ENCODE data around the gene SLCO3A1.

The SLCO3A1 gene

DNA sequence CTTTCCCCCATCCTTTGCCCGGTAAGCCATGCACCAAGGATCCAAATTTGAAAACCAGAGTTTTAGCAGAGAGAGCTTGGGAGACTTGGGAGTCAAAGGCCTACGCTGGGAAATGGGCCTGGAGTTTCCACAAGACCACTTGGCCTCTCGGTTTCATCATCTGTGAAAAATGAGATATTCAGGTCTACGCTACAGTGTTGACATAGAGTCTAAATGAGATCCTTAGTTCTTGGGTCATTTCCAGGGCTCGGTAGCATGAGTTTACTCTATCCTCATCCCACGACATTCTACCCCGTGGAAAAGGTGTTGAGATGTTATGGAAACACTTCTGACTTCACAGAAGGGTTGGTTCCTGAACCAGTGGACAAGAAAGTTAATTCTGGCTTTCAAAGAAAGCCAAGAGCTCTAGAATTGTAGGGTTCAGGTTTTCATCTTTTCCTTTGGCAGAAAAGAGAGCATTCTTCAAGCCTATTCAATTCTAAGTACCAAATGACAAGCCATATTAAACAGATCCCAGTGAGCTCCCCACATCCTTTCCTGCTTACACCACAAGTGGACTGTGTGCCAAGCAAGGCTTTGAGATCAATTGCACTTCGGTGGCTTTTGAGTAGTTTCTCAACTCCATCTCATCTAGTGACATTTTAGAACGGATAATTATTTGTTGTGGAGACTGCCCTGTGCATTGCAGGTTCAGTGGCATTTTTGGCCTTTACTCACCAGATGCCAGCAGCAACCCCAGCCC, 219.7 kb downstream of the SLCO3A1 start:
- DNase-seq, result no peak

DNA sequence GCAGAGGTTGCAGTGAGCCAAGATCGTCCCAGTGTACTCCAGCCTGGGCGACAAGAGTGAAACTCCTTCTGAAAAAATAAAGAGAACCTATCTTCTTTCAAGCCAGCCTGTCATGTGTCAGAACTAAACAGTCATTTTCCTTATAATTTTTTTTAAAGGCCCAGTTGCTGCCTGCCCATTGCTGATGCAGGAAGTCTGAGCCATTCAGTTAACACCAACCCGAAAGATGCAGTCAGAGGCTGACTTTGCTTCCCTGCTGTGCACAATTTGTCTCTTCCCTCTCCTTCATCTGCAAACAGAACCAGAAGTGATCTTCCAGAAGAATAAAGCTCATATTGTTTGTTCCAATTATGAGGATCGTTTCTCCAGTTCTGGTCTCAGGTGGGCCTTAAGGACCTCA, 220.6 kb downstream of the SLCO3A1 start:
- peak; percentile 50 to 77 (median 68) for DNase-seq

DNA sequence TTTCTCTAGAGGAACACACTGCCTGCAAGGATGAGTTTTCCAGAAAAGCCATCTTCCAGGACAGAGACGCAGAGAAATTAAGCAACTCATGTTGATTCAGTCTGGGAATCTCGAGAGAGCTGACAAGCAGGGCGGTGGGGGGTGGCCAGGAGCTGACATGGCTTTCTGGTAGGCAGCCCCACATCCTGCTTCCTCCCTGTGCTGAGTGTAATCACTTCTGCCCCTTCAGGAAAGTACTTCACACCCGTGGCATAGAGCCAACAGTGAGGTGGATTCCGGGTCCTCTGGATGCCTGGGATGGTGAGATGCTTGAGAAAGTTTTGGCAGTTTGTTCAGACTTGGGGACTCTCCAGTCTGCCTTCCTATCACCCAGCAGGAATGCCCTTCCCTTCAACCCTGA, 221.1 kb downstream of the SLCO3A1 start:
- peak in 3 of 4 experiments; percentile 19 to 47 (median 21) for DNase-seq

DNA sequence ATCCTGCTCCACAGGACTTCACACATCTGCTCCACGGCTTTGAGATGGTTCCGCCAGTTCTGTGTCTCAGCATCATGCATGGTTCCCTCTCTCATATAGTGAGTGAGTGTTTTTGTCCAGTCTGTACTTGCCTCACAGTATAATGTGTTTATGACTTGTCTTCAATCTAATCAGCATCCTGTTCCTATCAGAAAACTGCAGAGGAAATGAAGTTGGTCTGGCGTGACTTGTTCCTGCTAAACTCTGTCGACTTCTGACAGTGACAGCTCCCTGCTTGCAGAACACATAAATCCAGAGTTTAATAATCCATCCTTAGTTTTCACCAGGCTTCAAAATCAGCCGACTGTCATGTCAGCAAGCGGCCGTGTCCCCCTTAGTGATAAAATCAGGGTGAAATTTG, 222.3 kb downstream of the SLCO3A1 start:
- no peak for DNase-seq

DNA sequence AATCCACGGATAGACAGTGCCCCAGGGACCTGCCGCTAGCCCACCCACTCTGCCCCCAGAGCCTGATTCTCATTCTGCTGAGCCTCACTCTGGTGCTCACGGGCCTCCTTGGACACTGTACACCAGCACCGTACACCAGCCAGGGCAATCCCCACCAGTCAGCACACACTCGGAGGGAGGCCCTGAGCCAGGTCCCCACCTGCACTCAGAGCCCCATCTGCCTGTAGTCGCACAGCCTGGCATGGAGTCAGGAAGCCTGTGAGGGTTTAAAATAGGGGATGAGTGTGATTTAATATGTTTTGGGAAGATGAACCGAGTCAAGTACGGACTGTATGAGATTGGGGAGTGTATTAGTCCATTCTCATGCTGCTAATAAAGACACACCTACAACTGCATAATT, 223.0 kb downstream of the SLCO3A1 start:
- DNase-seq, result no peak

DNA sequence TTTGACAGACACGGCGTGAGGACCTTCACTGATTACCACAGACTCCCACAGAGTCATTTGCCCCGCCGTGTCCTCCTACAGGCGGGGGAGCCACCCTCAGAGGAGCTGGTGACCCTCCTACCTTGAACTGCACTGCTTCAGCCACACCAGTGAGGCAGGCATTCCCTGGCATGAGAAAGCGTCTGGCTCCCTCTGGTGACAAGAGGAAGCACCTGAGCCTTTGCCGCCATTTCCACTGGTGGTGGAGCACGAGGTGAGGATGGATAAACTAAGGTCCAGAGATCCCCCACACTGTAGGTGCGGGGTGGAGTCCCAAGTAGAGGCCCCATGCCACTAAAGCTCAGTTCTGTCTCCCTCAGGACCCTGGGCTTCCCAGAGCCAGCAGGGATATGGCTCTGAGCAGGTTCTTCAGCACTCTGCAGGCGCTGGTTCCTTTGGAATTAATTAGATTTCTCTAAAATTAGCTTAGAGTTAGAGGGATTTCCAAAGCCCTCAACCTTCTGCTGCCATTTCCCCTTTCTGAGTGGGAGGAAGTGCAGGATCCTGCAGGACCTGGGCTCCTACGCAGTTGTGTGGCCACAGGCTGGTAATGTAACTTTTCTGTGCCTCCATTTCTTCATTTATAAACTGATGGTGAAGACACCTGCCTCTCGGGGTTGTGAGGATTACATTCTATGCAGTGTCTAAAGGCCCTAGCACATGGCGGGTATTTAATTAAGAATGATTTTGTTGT, 224.0 kb downstream of the SLCO3A1 start:
- peak; percentile 61 to 78 (median 74) for DNase-seq

DNA sequence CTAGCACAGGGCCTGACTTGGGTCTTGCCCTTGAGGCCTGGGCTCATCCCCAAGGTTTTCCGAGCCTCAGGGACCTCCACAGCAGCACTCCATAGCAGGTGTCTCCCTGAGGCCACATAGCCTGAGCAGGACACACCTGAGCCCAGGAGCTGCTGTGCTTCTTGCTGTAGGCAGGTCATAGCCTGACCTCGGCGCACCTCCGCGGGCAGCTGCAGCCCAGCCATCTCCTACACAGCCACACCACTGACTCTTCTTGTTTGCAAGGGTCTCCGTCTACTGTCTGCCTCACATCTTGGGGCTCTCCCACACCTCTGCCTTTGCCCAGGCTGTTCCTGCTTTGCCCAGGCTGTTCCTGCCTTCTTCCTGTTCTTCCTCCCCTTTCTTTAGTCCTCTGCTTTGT, 224.8 kb downstream of the SLCO3A1 start:
- no peak for DNase-seq

DNA sequence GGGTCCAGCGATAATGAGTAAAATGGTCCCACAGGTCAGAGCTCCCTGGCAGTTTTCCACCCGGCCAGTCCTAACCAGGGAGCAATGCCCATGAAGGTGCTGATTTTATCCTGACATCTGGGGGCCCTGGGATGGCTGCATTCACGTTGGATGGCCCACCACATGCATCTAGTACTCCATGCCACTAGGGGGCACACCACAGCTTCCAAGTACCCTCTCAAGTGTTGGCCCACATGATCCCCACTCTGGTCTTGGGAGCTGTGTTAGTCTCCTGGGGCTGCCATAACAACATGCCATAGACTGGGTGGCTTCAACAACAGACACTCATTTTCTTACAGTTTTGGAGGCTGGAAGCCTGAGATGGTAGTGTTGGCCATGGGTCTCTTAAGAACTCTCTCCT, 225.5 kb downstream of the SLCO3A1 start:
- peak in 1 of 4 experiments; percentile 26 for DNase-seq

DNA sequence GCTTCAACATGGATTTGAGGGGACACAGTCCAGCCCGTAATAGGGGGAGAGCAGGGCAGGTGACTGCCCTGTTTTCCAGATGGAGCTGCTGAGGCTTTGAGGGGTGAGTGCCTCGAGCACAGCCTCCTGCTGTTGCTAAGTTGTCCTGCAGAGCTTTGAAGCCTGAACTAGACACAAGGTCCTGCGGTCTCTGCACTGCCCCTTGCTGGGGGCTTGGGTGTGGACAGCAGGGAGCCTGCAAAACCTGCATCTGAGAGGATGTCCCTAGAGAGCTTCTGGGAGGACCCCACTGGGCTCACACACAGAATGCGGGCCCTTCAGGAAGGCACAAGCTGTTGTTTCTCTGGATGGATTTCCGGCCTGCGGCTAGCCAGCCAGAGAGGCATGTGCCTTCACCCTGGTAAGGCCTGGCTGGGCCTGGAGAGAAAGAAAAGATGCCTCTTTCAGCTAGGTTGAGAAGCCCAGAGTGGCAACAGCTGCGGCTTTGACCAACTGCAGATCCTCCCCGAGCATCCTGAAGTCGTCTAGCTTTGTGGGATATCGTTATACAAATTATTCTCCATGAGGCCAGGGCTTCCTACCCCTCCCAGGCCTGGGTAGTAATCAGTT, 226.2 kb downstream of the SLCO3A1 start:
- no peak for DNase-seq

DNA sequence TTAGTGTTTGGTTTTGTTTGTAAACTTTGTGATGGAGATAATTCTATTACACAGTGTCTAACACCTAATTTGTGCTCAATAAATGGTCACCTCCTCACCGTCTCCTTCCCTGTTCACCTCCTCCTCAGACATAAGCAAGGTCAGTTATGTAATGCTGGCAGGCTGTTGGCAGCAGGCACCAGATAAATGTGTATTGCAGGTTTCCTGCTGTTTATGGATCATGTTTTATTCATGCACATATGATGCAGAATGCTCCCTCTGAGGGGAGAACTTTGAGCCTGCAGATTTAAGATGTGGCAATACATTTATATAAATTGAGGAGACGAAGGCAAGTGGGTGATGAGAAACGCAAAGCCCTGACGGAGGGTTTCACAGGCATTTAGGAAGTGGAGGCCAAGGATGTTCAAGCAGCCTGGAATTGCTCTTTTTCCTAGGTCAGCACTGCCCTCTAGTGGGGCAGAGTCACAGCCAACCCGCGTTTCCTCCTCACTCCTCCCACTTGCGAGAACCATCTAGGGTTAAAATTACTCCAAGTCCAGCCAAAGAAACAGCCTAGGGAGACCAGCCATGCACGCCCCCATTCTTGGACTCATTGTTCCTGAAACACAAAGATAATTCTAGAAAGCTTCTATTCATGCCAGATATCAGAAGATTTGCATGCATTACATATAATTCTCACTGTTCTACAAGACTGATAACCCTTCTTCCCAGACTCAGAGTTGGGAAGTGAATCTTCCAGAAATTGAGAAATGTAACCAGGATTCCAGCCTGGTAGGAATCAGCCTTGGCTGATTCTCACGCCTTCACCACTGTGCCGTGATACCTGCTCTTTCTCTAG, 228.7 kb downstream of the SLCO3A1 start:
- DNase-seq, result peak; percentile 80 to 89 (median 82)

DNA sequence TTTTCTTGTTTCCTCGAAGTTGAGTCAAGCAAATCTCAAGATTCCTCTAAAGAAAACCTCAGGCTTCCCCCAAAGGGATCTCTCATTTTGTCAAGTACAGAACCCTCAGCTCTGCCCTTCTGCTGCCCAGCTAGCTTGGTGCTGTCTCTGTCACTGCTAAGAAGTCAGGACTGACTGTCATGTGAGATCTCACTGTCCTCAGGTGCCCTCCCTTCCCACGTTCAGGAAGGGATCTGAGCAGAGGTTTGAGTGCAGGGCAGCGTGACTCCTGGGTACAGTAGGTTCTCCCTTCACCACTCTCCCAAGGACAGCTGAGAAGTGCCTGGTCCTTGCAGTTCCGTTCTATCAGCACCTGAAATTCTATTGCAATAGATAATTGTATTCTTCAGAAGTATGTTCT, 229.7 kb downstream of the SLCO3A1 start:
- no peak for DNase-seq

DNA sequence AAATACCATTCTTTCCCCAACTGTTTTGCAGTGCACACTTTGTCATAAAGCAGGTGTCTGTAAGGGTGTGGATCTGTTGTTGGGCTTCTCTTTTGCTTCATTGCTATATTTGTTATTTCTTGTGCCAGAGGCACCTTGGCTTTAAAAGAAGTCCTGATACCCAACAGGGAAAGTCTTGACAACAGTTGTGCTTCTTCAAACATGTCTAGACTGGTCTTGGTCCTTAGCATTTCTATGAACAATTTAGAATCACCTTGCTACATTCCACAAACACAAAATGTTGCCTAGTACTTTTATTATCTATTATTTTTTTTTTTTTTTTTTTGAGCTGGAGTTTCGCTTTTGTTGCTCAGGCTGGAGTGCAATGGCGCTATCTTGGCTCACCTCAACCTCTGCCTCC, 233.7 kb downstream of the SLCO3A1 start:
- no peak for DNase-seq

DNA sequence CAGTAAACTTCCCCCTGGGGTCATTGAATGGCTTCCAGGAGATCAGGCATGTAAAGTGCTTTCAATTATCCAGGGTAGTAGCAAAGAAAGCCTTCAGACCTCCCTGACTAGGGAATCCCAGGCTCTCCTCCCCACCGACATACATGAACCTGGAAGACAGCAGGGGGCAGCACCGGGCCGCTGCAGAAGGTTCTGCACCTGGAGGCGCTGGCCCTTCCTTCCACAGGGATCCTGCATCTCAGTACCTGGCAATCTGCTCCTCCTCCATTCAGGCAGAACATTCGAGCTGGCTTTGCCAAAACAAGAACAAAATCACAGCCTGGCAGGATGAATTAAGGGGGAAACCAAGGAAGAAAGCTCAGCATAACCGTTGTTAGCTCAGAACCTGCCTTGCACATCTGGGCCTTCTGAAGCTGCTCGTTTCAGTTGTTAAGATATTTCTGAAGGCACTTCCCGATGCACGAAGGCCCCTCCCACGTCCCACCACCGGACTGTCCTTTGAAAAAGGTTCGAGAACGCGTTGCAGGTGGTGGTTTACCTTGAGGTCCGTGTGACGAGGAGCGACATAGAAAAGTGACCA, 237.7 kb downstream of the SLCO3A1 start:
- peak in 1 of 4 experiments; percentile 32 for DNase-seq

DNA sequence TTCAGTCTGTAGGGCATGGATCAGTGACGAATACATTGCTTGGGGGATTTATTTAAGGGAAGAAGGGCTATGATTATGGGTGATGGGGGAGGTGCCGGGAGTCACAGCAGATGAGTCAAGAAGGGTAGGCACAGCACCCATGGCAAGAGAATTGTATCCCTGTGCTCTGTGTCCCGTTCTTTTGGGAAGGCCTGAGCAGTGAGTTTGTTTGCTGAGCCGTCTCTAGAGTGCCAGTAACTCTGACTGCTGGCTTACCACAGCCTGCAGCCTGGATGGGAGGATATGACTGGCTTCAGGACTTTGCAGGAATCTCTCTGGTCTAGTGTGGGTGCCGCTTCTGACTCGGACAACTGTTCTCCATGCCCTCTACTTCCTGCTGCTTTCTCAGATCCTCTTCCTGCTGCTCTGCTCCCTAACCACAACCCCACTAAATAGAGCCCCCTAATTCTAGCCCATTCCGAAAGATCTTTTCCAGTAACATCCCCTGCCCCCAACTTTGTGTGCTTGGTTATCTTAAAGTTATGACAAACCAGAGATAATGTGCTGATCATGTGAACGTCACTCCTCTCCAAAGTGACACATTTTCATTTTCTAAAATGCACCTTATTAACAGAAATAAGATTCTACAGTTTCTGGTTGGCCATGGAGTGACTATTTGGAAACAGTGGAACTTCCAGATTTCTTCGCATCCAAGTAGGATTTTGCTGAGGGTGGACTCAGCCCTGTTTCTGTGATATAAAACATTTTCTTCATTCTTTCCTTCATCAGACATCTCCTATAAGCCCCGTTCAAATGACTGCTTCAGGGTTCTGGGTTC, 239.0 kb downstream of the SLCO3A1 start:
- peak in 3 of 4 experiments; percentile 43 to 53 (median 43) for DNase-seq

DNA sequence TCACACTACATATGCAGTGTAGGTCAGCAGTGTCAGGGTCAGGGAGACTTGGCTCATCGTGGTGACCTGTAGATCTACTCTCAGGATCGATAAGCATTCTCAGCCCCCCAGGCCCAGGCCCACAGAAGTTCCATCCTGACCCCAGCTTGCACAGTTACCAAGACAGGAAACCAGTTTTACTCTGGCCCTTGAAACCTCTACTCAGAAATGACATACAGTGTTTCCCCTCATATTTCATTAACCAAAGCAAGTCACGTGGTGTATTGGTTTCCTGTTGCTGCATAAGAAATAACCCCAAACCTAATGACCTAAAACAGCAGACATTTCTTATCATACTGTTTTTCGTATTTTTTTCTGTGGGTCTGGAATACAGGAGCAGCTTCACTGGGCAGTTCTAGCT, 242.2 kb downstream of the SLCO3A1 start:
- peak in 1 of 4 experiments; percentile 30 for DNase-seq

DNA sequence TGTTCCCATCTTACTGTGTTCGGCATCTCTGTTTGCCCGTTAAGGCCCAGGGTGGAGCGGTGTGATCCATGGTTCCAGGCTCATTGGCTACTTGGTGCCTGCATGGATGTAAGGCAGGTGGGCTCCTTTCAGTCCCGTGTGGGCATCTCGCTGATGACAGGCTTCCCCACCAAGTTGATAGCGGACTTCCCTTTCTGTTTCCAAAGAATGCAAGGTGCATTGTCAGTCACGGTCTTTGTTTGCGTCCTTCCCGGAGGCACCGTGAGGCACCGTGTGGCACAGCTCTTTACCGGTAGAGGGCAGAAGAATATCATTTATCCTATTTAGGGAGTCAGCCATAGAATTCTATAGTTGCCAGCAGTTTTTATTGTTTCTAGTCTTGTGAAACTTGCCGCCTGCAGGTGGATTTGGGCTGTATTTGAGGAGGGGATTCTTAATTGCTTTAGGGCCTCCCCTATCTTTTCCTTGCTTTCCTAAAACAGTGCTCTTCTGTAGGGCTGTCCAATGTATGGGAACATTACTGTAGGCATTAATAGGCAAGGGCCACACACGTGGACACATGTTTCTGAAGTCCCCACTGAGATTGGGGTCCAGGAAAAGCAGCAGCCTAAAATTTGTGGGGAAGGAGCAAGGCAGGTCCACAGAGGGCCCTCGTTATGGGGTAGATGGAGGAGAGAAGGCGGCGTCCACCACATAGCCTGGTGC, 244.1 kb downstream of the SLCO3A1 start:
- DNase-seq, result peak; percentile 46 to 70 (median 62)

DNA sequence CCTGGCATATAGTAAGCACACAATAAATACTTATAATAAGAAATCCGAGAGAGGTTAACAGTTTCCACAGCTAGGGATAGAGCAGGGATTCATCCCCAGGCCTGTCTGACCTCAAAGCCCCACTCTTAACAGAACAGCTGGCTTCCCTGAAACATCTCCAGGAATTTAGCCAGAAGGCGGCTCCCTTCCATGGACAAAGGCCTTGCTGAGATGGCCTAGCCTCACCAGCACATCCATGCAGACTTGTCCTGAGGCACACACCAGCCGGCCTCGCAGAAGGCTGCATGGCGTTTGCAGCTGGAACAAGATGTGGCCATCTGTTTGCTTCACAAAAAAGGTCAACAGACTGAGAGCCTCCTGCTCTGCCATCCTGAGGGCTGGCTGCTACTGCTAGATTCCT, 245.4 kb downstream of the SLCO3A1 start:
- DNase-seq, result no peak

DNA sequence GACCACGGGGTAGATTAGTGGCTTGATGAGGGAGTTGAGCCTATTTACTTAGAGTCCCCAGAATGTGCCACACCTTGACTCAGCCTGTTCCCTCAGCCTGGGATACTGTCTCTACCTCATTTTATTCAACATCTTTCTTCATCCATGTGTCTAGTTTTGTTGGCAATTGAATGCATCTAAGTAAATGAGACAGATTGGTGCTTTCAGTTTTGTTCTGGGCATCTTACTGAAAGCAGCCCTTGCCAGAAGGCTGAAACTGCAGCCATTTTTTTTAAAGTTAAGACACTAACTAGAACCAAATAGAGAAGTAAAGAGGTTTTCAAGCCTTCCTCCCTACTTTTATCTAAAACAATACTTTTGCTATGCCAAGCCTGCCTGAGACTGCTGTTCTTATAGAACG, 246.8 kb downstream of the SLCO3A1 start:
- no peak for DNase-seq

DNA sequence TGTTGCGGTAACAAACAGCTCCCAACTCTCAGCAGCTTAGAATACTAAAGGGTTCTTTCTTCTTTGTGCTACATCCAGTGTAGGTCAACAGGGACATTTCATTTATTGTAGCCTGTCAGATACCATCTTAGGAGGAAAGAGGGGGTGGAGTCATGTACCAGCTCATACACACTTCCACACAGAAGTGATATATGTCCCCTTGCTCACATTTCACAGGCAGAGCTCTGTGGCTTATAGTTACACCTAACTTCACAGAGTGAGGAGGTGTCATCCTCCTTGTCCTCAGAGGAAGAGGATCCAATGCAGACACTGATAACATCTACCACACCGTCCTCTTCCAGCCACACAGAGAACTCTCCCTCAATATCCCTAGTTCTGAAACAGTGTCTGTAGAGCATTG, 247.2 kb downstream of the SLCO3A1 start:
- no peak for DNase-seq

DNA sequence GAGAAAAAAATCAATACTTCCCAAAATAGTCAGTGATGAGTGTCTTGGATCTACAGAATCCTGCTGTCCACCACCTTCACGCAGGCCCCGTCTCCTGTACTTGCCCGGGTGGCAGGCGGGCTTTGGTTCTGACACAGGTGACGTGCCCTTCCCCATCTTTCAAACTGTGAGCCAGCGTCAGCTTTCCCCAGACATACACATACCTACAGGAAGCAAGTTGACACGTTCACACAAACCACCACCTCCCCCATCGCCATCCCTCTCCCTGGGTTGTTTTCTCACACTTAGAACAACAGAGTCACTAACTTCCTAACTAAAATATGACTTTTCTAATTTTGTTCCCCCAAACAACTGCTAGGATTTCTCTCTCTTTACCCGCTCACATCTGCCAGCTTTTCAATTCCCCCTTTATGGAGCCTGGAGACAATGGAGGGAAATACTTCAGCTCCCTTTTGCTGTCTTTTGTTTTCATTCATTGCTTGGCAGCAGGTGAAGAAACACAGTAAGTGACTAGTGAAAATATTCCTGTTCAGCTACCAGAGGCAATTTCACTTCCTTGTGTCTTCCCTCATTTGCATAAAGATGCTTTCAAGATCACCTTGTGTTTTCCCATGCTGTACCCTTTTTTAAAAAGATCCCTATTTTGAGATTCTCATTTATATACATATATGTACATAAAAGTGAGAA, 248.3 kb downstream of the SLCO3A1 start:
- no peak for DNase-seq
